ENCODE measurements around the gene NACAD.

The NACAD gene, protein sequence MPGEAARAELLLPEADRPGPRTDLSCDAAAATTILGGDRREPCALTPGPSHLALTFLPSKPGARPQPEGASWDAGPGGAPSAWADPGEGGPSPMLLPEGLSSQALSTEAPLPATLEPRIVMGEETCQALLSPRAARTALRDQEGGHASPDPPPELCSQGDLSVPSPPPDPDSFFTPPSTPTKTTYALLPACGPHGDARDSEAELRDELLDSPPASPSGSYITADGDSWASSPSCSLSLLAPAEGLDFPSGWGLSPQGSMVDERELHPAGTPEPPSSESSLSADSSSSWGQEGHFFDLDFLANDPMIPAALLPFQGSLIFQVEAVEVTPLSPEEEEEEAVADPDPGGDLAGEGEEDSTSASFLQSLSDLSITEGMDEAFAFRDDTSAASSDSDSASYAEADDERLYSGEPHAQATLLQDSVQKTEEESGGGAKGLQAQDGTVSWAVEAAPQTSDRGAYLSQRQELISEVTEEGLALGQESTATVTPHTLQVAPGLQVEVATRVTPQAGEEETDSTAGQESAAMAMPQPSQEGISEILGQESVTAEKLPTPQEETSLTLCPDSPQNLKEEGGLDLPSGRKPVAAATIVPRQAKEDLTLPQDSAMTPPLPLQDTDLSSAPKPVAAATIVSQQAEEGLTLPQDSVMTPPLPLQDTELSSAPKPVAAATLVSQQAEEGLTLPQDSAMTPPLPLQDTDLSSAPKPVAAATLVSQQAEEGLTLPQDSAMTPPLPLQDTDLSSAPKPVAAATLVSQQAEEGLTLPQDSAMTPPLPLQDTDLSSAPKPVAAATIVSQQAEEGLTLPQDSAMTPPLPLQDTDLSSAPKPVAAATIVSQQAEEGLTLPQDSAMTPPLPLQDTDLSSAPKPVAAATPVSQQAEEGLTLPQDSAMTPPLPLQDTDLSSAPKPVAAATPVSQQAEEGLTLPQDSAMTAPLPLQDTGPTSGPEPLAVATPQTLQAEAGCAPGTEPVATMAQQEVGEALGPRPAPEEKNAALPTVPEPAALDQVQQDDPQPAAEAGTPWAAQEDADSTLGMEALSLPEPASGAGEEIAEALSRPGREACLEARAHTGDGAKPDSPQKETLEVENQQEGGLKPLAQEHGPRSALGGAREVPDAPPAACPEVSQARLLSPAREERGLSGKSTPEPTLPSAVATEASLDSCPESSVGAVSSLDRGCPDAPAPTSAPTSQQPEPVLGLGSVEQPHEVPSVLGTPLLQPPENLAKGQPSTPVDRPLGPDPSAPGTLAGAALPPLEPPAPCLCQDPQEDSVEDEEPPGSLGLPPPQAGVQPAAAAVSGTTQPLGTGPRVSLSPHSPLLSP (N-terminal part only)

GRCh38 chr7:45088821-45089340, at the start of gene NACAD:
NACAD (minus strand) TSS chr7:45088969; CDS start chr7:45088894, 75 bp downstream.
- peak; percentile 56 for DNase-seq

DNA sequence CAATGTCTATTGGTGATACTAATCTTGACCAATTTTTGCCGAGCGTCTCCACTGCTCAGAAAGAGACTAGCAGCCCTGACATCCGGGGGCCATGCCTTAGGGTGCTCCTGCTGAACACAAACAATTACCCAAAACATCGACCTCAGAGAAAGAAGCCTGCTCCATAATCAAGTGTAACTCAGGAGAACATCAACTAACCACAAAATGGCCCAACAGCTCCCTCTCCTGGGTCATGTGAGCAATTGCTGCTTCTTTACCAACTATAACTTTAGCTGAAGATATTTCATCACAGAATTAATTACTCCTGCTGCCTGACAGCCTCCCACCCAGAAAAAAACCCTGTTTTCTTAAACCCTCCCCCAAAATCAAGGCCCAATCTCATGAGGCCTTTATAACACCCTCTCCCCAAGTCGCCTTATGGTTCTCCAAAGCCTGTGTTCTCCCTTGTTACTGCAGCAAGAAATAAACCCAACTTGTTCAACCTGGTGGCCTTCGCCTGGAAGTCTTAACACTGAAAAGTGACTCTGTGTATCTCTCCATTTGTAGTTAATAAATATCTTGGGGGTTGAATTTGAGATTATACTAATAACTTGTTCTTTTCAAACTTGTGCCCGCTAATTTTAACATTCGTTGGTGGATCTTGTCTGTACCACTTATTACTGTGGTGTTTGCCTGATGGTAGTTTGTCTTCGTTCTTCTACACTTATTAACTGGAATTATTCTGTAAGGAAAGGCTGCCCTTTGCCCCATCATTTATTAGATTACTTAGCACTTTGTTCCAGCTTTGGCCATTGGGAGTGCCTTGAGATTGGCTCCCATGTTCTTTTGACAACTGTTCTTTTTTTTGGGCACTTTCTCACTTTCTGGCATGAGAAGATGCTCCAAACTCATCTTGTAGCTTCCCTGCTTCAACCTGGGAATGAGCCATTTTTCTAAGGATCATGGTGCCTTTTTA, 47.6 kb upstream of the NACAD start:
- DNase-seq: peak; percentile 69

DNA sequence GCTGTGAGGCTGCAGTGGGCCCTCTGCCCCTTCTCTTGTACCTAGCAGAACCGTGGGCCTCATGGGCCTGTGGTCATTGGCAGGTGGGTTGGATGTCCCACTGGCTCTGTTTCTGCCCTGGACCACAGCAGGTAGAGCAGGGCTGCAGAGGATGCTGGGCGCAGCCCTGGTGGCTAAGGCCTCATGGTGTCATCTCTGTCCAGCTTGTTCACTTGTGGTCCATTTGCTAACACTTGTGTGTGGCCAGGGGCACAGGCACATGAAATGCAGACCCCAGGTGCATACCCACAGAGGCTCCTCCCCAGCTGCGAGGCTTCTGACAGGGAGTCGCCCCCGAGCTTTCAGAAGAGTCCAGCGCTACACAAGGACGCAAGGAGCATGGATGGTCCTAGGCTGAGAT, 45.1 kb upstream of the NACAD start:
- no peak for DNase-seq

DNA sequence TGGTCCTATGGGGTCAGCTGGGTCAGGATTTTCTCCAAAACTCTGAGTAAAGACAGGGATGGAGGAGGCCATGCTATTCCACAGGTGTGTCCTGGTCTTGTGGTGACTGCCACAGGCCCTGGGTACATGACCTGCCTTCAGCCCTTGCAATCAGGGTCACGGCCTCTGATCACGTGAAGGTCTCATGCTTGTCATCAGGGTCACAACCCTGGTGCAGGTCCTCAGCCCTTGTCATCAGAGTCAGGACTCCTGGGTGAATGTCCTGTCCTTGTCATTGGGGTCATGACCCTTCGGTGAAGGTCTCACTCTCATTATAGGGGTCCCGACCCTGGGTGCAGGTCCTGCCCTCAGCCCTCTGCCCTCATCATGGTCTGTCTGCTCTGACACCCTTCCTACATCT, 44.6 kb upstream of the NACAD start:
- DNase-seq: no peak

- no peak for DNase-seq
Observed at GRCh38 chr7:45132708-45133320, 44.0 kb upstream of the NACAD start.

DNA sequence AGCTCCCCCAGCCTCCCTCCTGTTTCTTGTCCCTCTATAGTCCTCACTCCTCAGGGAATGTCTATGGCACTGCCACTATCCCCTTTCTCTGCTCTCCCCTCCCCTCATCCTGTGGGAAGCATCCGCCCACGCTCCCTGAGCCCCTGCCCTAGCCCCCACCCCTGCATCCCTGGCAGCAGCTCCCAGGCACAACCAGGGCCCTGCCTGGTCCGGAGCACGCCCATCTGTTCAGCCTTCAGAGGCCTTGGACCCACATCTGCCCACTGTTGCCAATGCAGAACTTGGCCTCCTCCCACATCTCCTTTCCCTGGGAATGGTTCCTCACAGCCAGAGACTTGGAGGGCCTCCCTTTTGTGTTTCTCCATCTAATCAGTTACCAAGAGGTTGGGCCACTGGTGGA, 43.1 kb upstream of the NACAD start:
- no peak for DNase-seq

DNA sequence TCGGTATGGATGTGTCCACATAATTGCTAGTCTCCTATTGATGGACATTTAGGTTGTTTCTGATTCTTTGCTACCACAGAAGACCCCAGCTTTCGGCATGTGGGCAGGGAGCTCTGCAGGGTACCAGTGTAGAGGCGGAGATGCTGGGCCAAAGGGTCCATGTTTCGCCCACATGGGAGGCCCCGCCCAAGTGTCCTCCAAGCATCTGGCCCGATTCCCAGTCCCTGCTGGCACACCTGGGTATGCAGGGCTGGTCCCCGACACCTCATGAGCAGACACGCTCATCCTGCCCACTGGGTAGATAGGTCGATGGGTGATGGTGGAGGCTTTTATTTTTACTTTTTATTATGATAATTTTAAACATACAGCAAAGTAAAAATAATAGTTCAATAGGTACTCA, 42.1 kb upstream of the NACAD start:
- DNase-seq: no peak

DNA sequence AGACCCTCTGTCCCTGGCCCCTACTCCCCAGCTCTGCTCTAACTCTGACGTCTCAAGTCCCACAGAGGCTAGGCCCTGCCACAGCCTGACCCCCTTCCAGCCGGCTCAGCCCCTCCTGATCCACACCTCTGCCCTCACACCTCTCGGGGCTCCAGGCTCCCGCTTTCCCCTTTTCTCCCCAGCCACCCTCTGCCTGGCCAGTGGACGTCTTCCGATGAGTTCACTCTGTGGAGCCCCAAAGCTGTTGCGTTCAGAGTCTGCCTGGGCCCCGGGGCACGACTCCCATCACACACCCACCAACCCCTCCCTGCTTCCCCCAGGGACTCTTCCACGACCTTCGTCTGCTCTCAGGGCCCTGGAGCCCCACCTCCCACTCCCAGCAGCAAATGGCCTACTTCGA, 41.1 kb upstream of the NACAD start:
- no peak for DNase-seq

DNA sequence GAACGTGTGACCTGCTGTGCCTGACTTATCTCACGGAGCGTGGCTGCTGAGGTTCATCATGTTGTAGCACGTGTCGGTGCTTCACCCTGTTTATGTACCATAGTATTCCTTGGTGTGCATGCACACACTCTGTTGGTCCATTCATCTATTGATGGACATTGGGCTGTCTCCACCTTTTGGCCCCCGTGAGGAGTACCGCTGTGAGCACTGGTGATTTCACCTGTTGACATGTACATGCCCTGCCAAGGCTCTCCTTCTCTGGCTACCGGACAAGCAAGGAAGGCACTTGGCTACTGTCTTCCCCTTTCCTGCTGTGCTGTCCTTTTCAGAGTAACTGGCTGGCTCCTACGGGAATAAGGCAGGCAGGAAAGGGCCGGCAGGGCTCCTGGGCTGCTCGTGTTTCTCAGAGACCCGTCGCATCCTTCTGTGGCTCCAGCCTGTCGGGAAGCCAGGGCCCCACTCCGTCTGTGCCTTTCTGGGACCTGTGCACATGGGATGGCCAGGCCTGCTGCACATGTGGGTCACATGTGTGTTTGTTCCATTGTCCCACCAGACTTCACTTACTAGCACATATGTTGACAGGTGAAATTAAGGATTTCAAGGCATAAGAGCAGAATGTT, 40.5 kb upstream of the NACAD start:
- no peak for DNase-seq

- DNase-seq: no peak
Observed at GRCh38 chr7:45126920-45127319, 38.2 kb upstream of the NACAD start.

- no peak for DNase-seq
Observed at GRCh38 chr7:45126201-45126600, 37.4 kb upstream of the NACAD start.

DNA sequence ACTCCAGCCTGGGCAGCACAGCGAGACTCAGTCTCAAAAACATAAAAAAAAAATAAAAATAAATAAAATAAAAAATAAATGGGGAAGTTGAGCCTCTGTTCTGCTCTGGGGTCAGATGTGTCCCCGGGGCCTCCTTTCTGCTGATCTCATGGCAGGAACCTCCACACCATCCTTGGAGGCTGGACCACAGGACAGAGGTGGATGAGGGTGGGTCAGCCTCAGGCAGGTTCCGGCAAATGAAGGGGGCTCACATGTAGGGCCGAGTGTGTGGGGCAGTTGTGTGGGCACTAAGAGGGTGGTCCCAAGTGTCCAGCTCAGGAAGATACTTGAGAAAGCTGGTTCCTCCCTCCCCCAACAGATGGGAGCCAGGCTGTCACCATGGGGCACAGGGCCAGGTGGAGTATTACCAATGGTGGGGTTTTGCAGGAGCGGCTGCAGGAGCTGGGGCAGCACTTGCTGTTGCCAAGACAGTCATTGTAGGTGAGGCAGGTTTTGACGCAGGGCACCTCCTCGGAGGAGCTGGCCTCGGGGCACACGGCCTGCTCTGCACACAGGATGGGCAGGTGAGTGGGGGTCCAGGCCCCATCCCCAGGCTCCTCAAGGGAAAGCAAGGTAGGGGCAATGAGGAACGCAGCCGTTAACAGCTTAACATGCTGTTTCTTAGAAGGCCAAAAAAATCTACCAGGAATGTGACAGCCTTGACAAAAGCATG, 36.6 kb upstream of the NACAD start:
- no peak for DNase-seq

GRCh38 chr7:45123913-45124710, 35.3 kb upstream of the NACAD start:
- no peak for DNase-seq

DNA sequence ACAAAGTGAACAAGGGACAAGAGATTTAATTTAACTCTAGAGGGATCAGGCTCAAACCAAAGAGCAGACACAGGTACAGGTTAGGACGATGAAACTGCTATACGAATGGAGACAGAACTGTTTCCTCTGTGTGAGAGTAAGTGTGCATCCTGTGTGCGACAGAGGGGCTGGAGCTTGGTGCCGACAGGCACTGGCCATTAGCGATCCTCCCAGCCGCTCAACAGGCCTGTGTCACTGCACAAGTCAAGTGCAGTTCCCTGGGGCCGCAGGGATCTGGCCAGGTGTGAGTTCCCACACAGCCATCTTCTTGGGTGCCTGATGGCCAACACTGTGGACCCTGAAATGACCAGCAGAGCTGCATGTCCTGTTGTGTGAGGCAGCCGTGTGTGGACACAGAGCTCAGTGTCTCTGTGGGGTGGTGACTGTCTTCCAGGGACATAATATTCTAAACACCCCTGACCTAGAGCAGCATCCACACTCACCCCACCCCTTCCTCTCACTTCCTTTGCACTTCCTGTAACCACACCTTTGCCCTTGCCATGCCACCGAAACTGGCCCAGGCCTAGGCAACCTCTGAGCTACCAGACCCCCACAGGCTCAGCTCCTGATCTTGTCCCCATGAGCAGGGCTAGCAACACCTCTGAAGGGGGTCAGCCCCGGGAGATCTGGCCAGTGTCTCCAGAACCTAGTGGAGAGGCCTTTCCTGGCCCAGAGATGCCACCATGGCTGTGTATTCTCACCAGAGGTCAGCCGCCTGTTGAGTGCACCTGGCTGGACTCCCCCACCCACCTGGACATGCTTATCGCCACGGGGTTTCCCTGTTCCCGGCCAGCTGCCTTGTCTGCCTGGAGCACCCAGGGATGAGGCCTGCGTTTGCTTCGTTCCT, 34.4 kb upstream of the NACAD start:
- no peak for DNase-seq

DNA sequence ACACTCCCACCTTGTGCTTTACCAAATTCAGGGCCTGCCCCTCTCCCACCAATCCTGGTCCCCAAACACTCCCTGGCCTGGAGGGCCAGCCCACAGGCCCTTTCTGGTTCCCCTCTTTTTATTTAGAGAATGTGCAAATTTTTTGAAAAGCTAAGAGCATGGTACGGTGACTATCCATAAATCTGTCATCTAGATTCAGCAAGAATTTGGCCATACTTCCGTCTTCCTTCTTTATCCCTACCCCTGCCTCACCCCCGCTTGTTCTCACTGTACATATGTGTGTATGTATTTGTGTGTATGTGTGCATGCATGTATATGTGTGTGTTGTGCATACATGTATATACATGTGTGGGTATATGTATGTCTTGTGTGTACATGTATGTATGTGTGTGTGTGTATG, 30.8 kb upstream of the NACAD start:
- no peak for DNase-seq

DNA sequence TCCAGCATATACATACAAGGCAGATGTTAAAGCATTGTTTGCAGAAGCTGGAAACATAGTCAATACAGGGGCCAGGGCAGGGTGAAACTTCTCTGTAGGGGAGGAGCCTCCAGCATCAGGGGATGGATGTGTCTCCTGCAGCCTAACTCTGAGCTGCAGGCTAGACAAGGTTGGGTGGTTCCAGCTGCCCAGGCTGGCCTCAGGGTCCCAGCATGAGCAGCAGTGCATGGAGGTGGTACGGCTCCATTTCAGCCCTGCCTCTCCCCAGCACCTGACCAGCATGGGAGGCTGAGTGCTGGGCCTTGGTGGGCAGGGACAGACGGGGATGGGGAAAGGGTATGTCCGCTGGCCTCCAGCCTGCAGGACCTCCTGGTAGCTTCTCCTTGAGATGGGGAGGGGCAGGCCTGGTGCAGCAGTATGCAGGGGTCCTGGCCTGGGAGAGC, 30.1 kb upstream of the NACAD start:
- no peak for DNase-seq

DNA sequence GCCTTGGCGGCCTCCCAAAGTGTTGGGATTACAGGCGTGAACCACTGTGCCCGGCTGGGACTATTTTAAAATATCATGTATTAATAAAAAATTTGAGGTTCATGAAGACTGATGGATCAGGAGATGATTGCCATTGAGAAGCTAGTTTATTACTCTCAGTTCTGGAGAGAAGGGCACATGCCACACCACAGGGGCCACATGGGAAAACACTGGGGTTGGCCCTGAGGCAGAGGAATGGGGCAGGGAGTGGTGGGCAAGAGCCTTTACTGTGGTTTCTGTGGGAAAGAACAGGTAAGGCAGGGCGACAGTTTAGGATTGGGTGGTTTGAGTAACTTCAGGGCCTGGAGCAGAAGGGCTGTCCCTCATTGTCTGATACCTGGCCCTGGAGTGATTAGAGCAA, 29.5 kb upstream of the NACAD start:
- no peak for DNase-seq

- no peak for DNase-seq
Observed at GRCh38 chr7:45117582-45117981, 28.8 kb upstream of the NACAD start.

Measured in fibroblast of skin of right biceps (primary cell).